ENCODE results near the gene SMYD3.

SMYD3 gene

DNA sequence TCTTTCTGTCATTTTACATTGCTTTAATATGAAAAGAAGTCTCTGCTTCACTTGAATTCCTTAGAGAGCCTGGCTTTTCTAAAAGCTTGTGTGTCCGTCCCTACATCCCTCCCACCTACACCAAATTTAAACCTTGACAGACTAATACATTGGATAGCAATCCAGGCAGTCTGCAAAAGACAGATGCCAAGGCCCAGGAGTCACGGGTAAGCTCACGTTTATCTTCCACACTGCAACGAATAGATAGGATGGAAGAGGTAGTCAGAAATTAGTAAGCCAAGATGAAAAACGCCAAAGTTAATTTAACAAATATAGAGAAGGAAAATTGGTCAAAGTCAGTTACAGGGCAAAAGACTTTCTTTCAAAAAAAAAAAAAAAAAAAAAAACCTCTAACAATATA is 338.1 kb downstream of the SMYD3 start:
- no peaks in the 10 kb centered on the region for H3K36me3 ChIP-seq (ENCODE audit: insufficient read depth, low read length)
- H3K9me2 ChIP-seq (replicated peaks; ENCODE audit: low read depth, low read length) = no peaks in the 10 kb centered on the region
- no peak overlapping the region for H2AFZ ChIP-seq (ENCODE audit: low read length)
- no peak for TF ChIP-seq EZH2phosphoT487 (IDR thresholded peaks at IDR 0.05; ENCODE audit: borderline replicate concordance)
- no peak for TF ChIP-seq CTCF (conservative IDR thresholded peaks at IDR 0.05; ENCODE audit: low read length)
- H3K4me3 ChIP-seq (ENCODE audit: low read length, poor library complexity, severe bottlenecking) = no peak overlapping the region
- H3K79me2 ChIP-seq (ENCODE audit: insufficient read depth, low read length) = no peaks in the 10 kb centered on the region
- no peaks in the 10 kb centered on the region for H4K20me1 ChIP-seq (ENCODE audit: insufficient read depth, low read length, poor library complexity, severe bottlenecking)
- H3K9ac ChIP-seq (ENCODE audit: low read depth, low read length, poor library complexity, severe bottlenecking) = no peak overlapping the region
- H3K4me1 ChIP-seq (ENCODE audit: insufficient read depth, low read length, poor library complexity, severe bottlenecking) = peaks cover 6% of the 10 kb centered on the region
- no peaks in the 10 kb centered on the region for H3K27me3 ChIP-seq (ENCODE audit: insufficient read depth, low read length, poor library complexity, severe bottlenecking)
- H3K9me3 ChIP-seq (ENCODE audit: insufficient read depth, low read depth, low read length) = no peaks in the 10 kb centered on the region
- no peak overlapping the region for H3K4me2 ChIP-seq (ENCODE audit: low read depth, low read length, poor library complexity, severe bottlenecking)
- H3F3A ChIP-seq (ENCODE audit: low read depth) = no peaks in the 10 kb centered on the region

DNA sequence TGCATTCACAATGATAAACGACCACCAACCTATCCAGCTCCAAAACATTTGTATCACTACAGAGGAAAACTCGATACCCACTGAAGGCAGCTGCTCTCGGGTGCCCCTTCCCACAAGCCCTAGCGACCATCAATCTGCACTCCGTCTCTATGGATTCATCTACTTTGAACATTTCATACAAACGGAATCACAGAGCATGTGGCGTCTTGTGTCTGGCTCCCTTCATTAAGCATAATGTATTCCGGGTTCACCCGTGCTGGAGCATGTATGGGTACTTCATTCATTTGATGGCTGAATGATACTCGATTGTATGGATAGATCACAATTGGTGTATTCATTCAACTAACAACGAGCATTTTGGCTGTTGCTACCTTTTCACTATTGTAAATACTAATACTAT is 340.2 kb downstream of the SMYD3 start:
- Histone ChIP-seq H4K20me1 (ENCODE audit: insufficient read depth, low read length, poor library complexity, severe bottlenecking) (no peaks in the 10 kb centered on the region), H3K4me1 (ENCODE audit: insufficient read depth, low read length, poor library complexity, severe bottlenecking) (peaks cover 21% of the 10 kb centered on the region), H2AFZ (ENCODE audit: low read length) (no peak overlapping the region), H3K9ac (ENCODE audit: low read depth, low read length, poor library complexity, severe bottlenecking) (no peak overlapping the region), H3K27me3 (ENCODE audit: insufficient read depth, low read length, poor library complexity, severe bottlenecking) (no peaks in the 10 kb centered on the region), H3K79me2 (ENCODE audit: insufficient read depth, low read length) (no peaks in the 10 kb centered on the region), H3K36me3 (ENCODE audit: insufficient read depth, low read length) (no peaks in the 10 kb centered on the region), H3K9me3 (ENCODE audit: insufficient read depth, low read depth, low read length) (no peaks in the 10 kb centered on the region), H3F3A (ENCODE audit: low read depth) (no peaks in the 10 kb centered on the region), H3K4me3 (ENCODE audit: low read length, poor library complexity, severe bottlenecking) (no peak overlapping the region), H3K9me2 (replicated peaks; ENCODE audit: low read depth, low read length) (no peaks in the 10 kb centered on the region), H3K4me2 (ENCODE audit: low read depth, low read length, poor library complexity, severe bottlenecking) (no peak overlapping the region)
- TF ChIP-seq EZH2phosphoT487 (IDR thresholded peaks at IDR 0.05; ENCODE audit: borderline replicate concordance) (no peak), CTCF (conservative IDR thresholded peaks at IDR 0.05; ENCODE audit: low read length) (no peak)

DNA sequence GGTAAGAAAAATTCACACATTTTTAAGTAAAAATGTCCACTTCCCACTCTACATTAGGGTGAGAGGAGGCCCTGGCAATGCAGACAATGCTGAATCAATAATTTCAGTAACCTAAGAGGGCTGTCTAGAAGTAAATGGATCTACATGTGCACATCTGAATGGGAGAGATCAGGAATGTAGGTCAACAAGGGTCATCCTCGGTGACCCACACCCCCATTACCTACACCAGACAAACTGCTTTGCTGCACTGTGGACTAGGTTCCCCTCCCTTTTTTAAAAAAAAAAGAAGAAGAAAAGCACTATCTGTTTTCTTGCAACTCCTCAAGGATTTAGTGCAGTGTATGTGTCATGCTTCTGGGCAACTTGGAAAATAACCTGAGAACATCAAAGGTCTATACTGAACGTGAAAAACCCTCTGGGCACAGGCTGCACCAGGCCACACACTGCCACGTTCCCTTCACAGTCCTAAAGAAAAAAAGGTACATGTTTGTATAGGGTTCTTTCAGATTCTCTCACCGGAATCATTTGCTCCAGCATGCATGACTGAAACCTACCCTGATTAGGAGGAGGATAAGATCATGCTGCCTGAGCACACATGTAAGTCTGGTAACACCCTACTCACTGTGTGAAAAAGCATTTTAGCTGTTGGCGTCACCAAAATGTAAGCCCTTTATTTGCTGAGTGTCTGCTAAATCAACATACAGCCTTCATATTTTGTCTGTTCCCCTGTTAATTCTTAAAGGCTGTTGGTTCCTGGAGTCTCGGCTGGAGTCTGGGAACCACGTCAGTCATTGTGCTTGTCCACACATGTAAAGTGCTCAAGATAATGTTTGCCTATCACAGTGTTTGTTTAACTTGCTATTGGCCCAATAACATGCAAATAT is 341.0 kb downstream of the SMYD3 start:
- Histone ChIP-seq H3K9me2 (replicated peaks; ENCODE audit: low read depth, low read length) (no peaks in the 10 kb centered on the region), H3K27me3 (ENCODE audit: insufficient read depth, low read length, poor library complexity, severe bottlenecking) (no peaks in the 10 kb centered on the region), H3K4me1 (ENCODE audit: insufficient read depth, low read length, poor library complexity, severe bottlenecking) (peaks cover 21% of the 10 kb centered on the region), H3K79me2 (ENCODE audit: insufficient read depth, low read length) (no peaks in the 10 kb centered on the region), H3F3A (ENCODE audit: low read depth) (no peaks in the 10 kb centered on the region), H3K9ac (ENCODE audit: low read depth, low read length, poor library complexity, severe bottlenecking) (no peak overlapping the region), H3K4me2 (ENCODE audit: low read depth, low read length, poor library complexity, severe bottlenecking) (no peak overlapping the region), H3K9me3 (ENCODE audit: insufficient read depth, low read depth, low read length) (no peaks in the 10 kb centered on the region), H4K20me1 (ENCODE audit: insufficient read depth, low read length, poor library complexity, severe bottlenecking) (no peaks in the 10 kb centered on the region), H2AFZ (ENCODE audit: low read length) (no peak overlapping the region), H3K36me3 (ENCODE audit: insufficient read depth, low read length) (no peaks in the 10 kb centered on the region), H3K4me3 (ENCODE audit: low read length, poor library complexity, severe bottlenecking) (no peak overlapping the region)
- TF ChIP-seq CTCF (conservative IDR thresholded peaks at IDR 0.05; ENCODE audit: low read length) (no peak), EZH2phosphoT487 (IDR thresholded peaks at IDR 0.05; ENCODE audit: borderline replicate concordance) (no peak)

Data from Loucy (cell line).